IPS DF 4.7 (cell line): ENCODE measurements around the gene BRCA1.
A peak's percentile ranks its signal among the peaks of the same experiment; 100 is the strongest.

Experiments
- DNase-seq: peaks from one replicate; pipeline ENCODE4 v3.0.0-alpha.2; 2013; ENCODE audit warnings: low spot score; ENCODE audit errors: extremely low read depth

BRCA1 gene

GRCh38 chr17:43025766-43026537, 99.2 kb downstream of the BRCA1 start:
- no peak for DNase-seq

GRCh38 chr17:43025290-43025657, 99.9 kb downstream of the BRCA1 start:
- no peak for DNase-seq

GRCh38 chr17:43024407-43025289, 100.5 kb downstream of the BRCA1 start, which contains the start of gene RND2:
Gene RND2, plus strand, starts transcription at chr17:43025231. Its CDS starts 117 bp downstream, at chr17:43025348.
- peak; percentile 96 for DNase-seq

GRCh38 chr17:43021741-43022512, 103.2 kb downstream of the BRCA1 start, which contains the start of gene VAT1:
Gene VAT1, minus strand, starts transcription at chr17:43022385. Its CDS starts 63 bp downstream, at chr17:43022322.
- no peak for DNase-seq

- DNase-seq = no peak
These were observed 104.1 kb downstream of the BRCA1 start for GRCh38 chr17:43020789-43021740.

- no peak for DNase-seq
These were observed 105.0 kb downstream of the BRCA1 start for GRCh38 chr17:43020030-43020621.

- DNase-seq = no peak
These were observed 105.7 kb downstream of the BRCA1 start for GRCh38 chr17:43019418-43019817.

- no peak for DNase-seq
These were observed 106.2 kb downstream of the BRCA1 start for GRCh38 chr17:43018932-43019331.

GRCh38 chr17:43018008-43018853, 106.9 kb downstream of the BRCA1 start:
- DNase-seq = no peak

- no peak for DNase-seq
These were observed 108.9 kb downstream of the BRCA1 start for GRCh38 chr17:43016216-43016615.

GRCh38 chr17:43015579-43015978, 109.6 kb downstream of the BRCA1 start:
- DNase-seq = no peak

GRCh38 chr17:43014649-43015542, 110.3 kb downstream of the BRCA1 start:
- no peak for DNase-seq

GRCh38 chr17:43014020-43014648, 111.0 kb downstream of the BRCA1 start:
- DNase-seq = no peak

- no peak for DNase-seq
These were observed 111.9 kb downstream of the BRCA1 start for GRCh38 chr17:43013296-43013695.

- no peak for DNase-seq
These were observed 113.3 kb downstream of the BRCA1 start for GRCh38 chr17:43011728-43012472.

- no peak for DNase-seq
These were observed 114.4 kb downstream of the BRCA1 start for GRCh38 chr17:43010667-43011308.
